ENCODE data around the gene ACTR6.

DNA sequence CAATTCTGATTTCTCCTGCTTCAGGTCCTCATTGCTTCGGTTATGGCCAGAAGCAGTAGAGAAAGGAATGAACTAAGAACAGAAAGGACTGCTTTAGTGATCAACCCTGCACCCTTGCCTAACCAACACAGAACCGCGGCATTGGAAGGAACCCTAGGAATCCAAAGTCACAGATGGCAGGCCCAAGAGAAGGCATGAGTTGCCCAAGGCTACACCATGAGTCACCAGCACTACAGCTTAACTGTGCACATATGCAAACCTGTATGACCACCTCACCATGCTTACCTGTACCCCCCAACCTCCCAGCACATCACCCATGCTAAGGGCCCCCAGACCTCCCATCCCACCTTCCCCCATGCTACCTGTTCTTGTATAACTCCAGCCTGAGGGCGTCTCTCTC, 32.1 kb upstream of the ACTR6 start:
- TF ChIP-seq, protein P1, sequence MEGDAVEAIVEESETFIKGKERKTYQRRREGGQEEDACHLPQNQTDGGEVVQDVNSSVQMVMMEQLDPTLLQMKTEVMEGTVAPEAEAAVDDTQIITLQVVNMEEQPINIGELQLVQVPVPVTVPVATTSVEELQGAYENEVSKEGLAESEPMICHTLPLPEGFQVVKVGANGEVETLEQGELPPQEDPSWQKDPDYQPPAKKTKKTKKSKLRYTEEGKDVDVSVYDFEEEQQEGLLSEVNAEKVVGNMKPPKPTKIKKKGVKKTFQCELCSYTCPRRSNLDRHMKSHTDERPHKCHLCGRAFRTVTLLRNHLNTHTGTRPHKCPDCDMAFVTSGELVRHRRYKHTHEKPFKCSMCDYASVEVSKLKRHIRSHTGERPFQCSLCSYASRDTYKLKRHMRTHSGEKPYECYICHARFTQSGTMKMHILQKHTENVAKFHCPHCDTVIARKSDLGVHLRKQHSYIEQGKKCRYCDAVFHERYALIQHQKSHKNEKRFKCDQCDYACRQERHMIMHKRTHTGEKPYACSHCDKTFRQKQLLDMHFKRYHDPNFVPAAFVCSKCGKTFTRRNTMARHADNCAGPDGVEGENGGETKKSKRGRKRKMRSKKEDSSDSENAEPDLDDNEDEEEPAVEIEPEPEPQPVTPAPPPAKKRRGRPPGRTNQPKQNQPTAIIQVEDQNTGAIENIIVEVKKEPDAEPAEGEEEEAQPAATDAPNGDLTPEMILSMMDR (IDR thresholded peaks at IDR 0.05), result no peak
- TF ChIP-seq POLR2A (IDR thresholded peaks at IDR 0.05) (no peak), POLR2AphosphoS5 (IDR thresholded peaks at IDR 0.05) (no peak)

All from breast epithelium (tissue), 3 donors.